Muscle layer of colon (tissue), 2 donors: ENCODE results near the gene PKNOX1.
"Not testable (repeated sequence)": the region's sequence is repeated elsewhere in the genome, so short reads cannot be mapped to it uniquely, and the experiment has no call there.

Experiments
- H3K27ac ChIP-seq: one replicate; pipeline ENCODE4 v1.7.0; 2013; ENCODE audit warnings: low read depth, mild to moderate bottlenecking, low read length, moderate library complexity
- H3K27me3 ChIP-seq, 2 donors: one replicate each; pipeline ENCODE4 v1.7.0; 2013; ENCODE audit warnings: low read length in 2 of 2, mild to moderate bottlenecking in 2 of 2; ENCODE audit not compliant: insufficient read depth in 2 of 2, control insufficient read depth in 1 of 2
- H3K36me3 ChIP-seq: one replicate; pipeline ENCODE4 v1.7.0; 2013; ENCODE audit warnings: mild to moderate bottlenecking, low read length; ENCODE audit not compliant: insufficient read depth
- H3K4me1 ChIP-seq: one replicate; pipeline ENCODE4 v1.7.0; 2013; ENCODE audit warnings: mild to moderate bottlenecking, low read length; ENCODE audit not compliant: insufficient read depth
- H3K4me3 ChIP-seq, 2 donors: one replicate each; pipeline ENCODE4 v1.7.0; 2013; ENCODE audit warnings: low read length in 2 of 2, low read depth in 1 of 2, mild to moderate bottlenecking in 1 of 2, moderate library complexity in 1 of 2
- H3K9ac ChIP-seq: one replicate; pipeline ENCODE4 v1.7.0; 2013; ENCODE audit warnings: low read length
- H3K9me3 ChIP-seq: one replicate; pipeline ENCODE4 v1.7.0; 2013; ENCODE audit warnings: mild to moderate bottlenecking, low read length
- donor health status: abdominal sarcoma.
- donor health status: Adenocarcinoma of cecum.

PKNOX1 gene

GRCh38 chr21:43074401-43075169, 100.2 kb downstream of the PKNOX1 start:
- not testable (repeated sequence) for H3K36me3 ChIP-seq, H3K27me3 ChIP-seq

GRCh38 chr21:43075170-43076022, 101.0 kb downstream of the PKNOX1 start, which contains the start of gene CBS:
Gene CBS (minus strand): TSS chr21:43075835. CDS start chr21:43072193, 3,642 bp downstream.
- H3K36me3 ChIP-seq, H3K9ac ChIP-seq, H3K27me3 ChIP-seq, H3K9me3 ChIP-seq, H3K27ac ChIP-seq, H3K4me1 ChIP-seq, H3K4me3 ChIP-seq: not testable (repeated sequence)

More at GRCh38 chr21:43074401-43075169, 100.2 kb downstream of the PKNOX1 start:
- H3K4me1 ChIP-seq, H3K9me3 ChIP-seq, H3K9ac ChIP-seq, H3K27ac ChIP-seq, H3K4me3 ChIP-seq: not testable (repeated sequence)

- not testable (repeated sequence) for H3K4me1 ChIP-seq, H3K27ac ChIP-seq, H3K9ac ChIP-seq, H3K4me3 ChIP-seq, H3K27me3 ChIP-seq, H3K9me3 ChIP-seq, H3K36me3 ChIP-seq
Observed at GRCh38 chr21:43076023-43076637, 101.8 kb downstream of the PKNOX1 start.

- H3K4me3 ChIP-seq, H3K4me1 ChIP-seq, H3K9ac ChIP-seq, H3K36me3 ChIP-seq, H3K27ac ChIP-seq, H3K27me3 ChIP-seq, H3K9me3 ChIP-seq: not testable (repeated sequence)
Observed at GRCh38 chr21:43076643-43077042, 102.3 kb downstream of the PKNOX1 start.

- not testable (repeated sequence) for H3K27ac ChIP-seq, H3K27me3 ChIP-seq, H3K4me1 ChIP-seq, H3K9ac ChIP-seq, H3K36me3 ChIP-seq, H3K9me3 ChIP-seq, H3K4me3 ChIP-seq
Observed at GRCh38 chr21:43082587-43083300, 108.4 kb downstream of the PKNOX1 start.
